ENCODE data around the gene C2orf76.

DNA sequence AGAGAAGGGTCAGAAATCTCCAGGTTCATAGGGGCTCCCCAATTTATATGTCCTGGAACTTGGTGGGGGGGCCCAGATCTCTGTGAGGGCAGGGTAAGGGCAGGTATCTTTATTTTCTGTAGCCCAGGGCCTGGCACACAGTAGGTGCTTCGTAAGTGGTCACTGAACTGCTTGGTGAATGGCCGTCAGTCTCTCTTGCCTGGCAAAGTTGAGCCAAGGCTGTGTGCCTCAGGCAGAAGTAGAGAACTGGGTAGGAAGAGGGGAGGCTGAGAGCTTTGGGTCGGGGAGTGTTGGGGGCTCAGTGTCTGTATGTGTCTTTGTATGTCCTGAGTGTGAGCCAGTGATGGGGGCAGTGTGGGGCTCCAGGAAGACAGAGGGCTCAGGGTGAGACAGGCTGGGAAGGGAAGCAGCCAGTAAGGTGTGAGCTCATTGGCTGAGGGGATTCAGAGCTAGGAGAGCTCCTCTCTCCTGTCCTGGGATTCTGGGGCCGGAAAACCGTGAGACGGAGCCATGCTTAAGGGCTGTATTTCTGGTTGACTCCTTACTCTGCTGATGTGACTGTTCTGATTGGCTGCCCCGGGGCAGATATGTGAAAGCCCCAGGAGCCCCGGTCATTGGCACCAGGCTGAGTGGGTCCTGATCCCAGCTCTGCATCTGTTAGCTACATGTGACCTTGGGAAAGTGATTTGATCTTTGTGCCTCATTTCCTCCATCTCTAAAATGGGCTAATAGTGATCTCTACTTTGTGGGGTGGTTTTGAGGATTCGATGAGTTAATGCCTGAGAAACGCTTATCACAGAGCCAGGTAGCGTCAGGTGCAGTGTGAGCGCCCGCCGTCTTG lies 112.7 kb downstream of the C2orf76 start:
- TF ChIP-seq, protein P1, sequence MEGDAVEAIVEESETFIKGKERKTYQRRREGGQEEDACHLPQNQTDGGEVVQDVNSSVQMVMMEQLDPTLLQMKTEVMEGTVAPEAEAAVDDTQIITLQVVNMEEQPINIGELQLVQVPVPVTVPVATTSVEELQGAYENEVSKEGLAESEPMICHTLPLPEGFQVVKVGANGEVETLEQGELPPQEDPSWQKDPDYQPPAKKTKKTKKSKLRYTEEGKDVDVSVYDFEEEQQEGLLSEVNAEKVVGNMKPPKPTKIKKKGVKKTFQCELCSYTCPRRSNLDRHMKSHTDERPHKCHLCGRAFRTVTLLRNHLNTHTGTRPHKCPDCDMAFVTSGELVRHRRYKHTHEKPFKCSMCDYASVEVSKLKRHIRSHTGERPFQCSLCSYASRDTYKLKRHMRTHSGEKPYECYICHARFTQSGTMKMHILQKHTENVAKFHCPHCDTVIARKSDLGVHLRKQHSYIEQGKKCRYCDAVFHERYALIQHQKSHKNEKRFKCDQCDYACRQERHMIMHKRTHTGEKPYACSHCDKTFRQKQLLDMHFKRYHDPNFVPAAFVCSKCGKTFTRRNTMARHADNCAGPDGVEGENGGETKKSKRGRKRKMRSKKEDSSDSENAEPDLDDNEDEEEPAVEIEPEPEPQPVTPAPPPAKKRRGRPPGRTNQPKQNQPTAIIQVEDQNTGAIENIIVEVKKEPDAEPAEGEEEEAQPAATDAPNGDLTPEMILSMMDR (IDR thresholded peaks at IDR 0.05) = no peak
- no peak for TF ChIP-seq POLR2AphosphoS5 (IDR thresholded peaks at IDR 0.05)
- TF ChIP-seq POLR2A (IDR thresholded peaks at IDR 0.05) = no peak
